ENCODE results near the gene RASA2.

The RASA2 gene

GRCh38 chr3:141650783-141651182 is 164.0 kb downstream of the RASA2 start:
- DNase-seq = no peak

DNA sequence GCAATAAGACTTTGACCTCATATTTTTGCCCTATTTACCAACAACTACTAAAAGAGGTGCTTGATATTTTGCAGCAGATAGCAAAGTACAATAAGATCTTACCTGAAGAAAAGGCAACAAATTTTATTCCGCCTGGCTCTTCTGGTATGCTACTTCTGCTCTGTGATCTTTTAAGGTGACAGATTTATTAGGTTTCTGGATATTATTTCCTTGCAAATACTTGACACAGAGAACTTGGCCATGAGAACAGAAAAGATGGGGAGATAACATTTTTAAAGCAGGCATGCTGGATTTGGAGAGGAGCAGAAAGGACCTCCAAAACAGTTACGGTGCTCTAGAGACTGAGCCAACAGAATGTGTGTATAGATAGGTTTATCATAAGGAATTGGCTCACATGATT is 164.6 kb downstream of the RASA2 start:
- no peak for DNase-seq

DNA sequence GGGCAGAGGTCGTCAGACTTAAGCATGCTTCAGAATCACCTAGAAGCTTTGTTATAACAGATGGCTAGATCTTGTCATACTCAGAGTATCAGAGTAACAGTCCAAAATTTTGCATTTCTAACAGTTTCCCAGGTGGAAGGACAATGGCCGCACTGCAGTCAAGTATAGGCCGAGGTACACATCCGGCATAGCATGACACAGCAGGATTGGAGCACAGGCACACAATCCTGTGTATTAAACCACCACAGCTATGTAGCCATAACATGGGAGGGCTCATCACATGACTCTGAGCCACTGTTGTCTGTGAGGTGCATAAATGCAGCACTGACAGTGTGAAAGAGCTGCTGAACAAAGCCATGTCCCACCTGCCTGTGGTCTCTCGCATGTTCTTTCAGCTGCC is 165.5 kb downstream of the RASA2 start:
- no peak for DNase-seq

- DNase-seq = no peak
Observed at GRCh38 chr3:141653847-141654246, 167.0 kb downstream of the RASA2 start.

DNA sequence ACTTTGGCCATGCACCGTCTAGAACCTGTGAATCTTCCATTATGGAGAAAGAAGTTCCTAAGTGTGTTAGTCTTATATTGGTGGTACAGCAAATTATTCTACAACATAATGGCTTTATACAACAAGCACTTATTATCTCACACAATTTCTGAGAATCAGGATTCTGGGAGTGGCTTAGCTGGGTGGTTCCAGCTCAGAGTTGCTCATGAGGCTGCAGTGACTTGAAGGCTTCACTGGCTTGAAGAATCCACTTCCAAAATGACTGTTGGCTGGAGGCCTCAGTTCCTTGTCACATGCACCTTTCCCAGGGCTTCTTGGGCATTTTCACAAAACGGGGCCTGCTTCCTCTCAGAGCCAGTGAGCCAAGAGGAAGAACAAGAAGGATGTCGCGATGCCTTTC is 169.0 kb downstream of the RASA2 start:
- DNase-seq = no peak

DNA sequence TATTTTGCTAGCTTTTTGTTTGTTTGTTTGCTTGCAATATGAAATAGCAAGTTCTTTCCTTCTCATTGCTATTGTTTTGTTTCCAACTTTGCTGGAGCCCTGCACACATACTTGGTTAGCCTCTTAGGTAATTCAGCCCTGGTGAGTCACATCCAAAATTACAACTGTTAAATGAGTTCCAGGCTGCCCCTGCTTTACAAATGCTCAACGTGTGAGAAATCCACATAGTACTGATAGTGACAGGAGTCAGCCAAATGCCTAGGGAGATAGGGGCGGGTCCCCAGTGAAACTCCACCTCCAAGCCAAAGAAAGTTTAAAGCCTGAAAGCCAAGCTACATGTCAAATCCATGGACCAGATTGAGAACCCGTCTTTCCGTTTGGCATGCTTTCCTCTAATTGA is 169.9 kb downstream of the RASA2 start:
- DNase-seq = no peak

- DNase-seq = no peak
Observed at GRCh38 chr3:141657516-141657915, 170.7 kb downstream of the RASA2 start.

DNA sequence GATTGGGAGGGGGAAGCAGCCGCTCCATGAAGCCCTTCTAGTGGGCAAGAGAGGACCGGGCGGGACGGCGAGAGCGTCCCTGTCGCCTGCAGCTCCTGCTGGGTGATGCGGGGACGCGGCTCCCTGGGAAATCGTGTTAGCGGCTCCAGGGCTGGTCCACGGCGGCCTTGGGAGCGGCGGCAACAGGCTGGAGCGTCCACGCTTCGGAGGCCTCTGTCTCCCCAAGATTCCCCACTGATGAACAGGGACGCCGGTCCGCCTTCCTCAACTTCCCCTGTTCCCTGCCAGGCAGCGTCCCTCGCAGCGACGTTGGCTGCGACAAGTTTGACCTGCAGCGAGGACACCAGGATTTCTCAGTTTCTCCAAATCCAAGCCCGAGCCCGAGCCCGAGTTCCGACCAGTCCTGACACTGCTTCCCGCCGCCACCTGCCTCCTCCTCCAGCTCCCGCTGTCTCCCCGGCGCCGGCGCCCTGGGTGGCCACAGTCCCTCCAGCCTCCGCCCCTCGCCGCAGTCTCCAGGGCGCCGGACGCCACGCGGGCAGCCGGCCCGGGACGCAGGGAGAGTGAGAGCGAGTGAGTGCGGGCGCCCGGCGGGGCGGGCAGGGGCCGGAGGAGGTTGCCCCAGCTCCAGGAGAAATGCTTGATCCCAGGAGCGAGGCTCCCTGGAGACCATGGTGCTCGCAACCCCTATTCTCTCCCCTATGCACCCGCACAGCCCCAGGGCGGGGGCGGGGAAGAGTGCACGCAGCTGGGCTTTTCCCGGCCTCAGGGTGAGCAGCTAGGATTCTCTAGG is 173.2 kb downstream of the RASA2 start:
- no peak for DNase-seq

GRCh38 chr3:141660614-141660947 is 173.8 kb downstream of the RASA2 start:
- no peak for DNase-seq

GRCh38 chr3:141661229-141662196 is 174.7 kb downstream of the RASA2 start:
- no peak for DNase-seq

GRCh38 chr3:141663993-141664392 is 177.2 kb downstream of the RASA2 start:
- DNase-seq = no peak
